Activated gamma-delta T cell (primary cell): ENCODE measurements around the gene FKBP1A.
A peak's percentile ranks its signal among the peaks of the same experiment; 100 is the strongest.

Experiments
- DNase-seq: peaks from one replicate; lab custom pipeline; 2025; lab: John Stamatoyannopoulos, UW
- total RNA-seq, 2 donors: gene quantifications; one replicate each; lab custom pipeline; 2026; lab: John Stamatoyannopoulos, UW

The FKBP1A gene
- 33.4 to 33.5 reads per million in 2 donors for total RNA-seq

- DNase-seq: peak; percentile 91
These were observed at the start of gene FKBP1A for GRCh38 chr20:1392693-1393506. Gene FKBP1A (minus strand): TSS chr20:1393054. CDS start chr20:1392998, 56 bp downstream.

- no peak for DNase-seq
These were observed 49.5 kb upstream of the FKBP1A start for GRCh38 chr20:1442304-1442703.

- no peak for DNase-seq
These were observed 48.3 kb upstream of the FKBP1A start for GRCh38 chr20:1441133-1441532.

- DNase-seq: no peak
These were observed 47.2 kb upstream of the FKBP1A start for GRCh38 chr20:1440024-1440423.

GRCh38 chr20:1438361-1438760 is 45.5 kb upstream of the FKBP1A start:
- DNase-seq: no peak

GRCh38 chr20:1437235-1437904 is 44.5 kb upstream of the FKBP1A start:
- DNase-seq: no peak

GRCh38 chr20:1436263-1436662 is 43.4 kb upstream of the FKBP1A start:
- no peak for DNase-seq

- DNase-seq: no peak
These were observed 42.5 kb upstream of the FKBP1A start for GRCh38 chr20:1435337-1435699.

- DNase-seq: no peak
These were observed 41.9 kb upstream of the FKBP1A start for GRCh38 chr20:1434571-1435336.

- no peak for DNase-seq
These were observed 38.3 kb upstream of the FKBP1A start for GRCh38 chr20:1431158-1431557.

- DNase-seq: no peak
These were observed 37.2 kb upstream of the FKBP1A start for GRCh38 chr20:1430004-1430451.

GRCh38 chr20:1429143-1429728 is 36.4 kb upstream of the FKBP1A start:
- DNase-seq: no peak

- no peak for DNase-seq
These were observed 34.7 kb upstream of the FKBP1A start for GRCh38 chr20:1427457-1428054.

- DNase-seq: no peak
These were observed 33.5 kb upstream of the FKBP1A start for GRCh38 chr20:1426231-1426849.

- DNase-seq: no peak
These were observed 31.5 kb upstream of the FKBP1A start for GRCh38 chr20:1424336-1424735.

- DNase-seq: no peak
These were observed 30.8 kb upstream of the FKBP1A start for GRCh38 chr20:1423625-1424106.

GRCh38 chr20:1423206-1423605 is 30.4 kb upstream of the FKBP1A start:
- no peak for DNase-seq

- no peak for DNase-seq
These were observed 29.9 kb upstream of the FKBP1A start for GRCh38 chr20:1422753-1423152.

- no peak for DNase-seq
These were observed 27.2 kb upstream of the FKBP1A start for GRCh38 chr20:1420066-1420465.

- DNase-seq: no peak
These were observed 25.5 kb upstream of the FKBP1A start for GRCh38 chr20:1418350-1418749.

GRCh38 chr20:1417790-1418189 is 24.9 kb upstream of the FKBP1A start:
- no peak for DNase-seq
